GM12878 (cell line): ENCODE data around the gene OSCP1. TPM values are rescaled to one million over a fixed set of nuclear protein-coding genes. Genes with fewer than 3 reads are reported as not detected.

Source experiments
- CEBPZ ChIP-seq: fragments of 150-350 bp; IDR thresholded peaks from 2 replicates; pipeline ENCODE4 v1.6.1; 2016; ENCODE audit warnings: low read depth, low read length
- POLR2A ChIP-seq: IDR thresholded peaks from 2 replicates; pipeline ENCODE4 v1.6.1; 2011; ENCODE audit warnings: low read depth, mild to moderate bottlenecking, low read length
- POU2F2 ChIP-seq: IDR thresholded peaks from 3 replicates; pipeline ENCODE4 v1.6.1; 2011; ENCODE audit warnings: low read depth, mild to moderate bottlenecking, low read length, borderline replicate concordance
- polyA plus RNA-seq, 11 experiments: library from polyadenylated mRNA; depleted of rRNA in 4 of 11; unstranded in 6 of 11; stranded (reverse) in 5 of 11; fragments of >200 nt; fragmentation: Nextera tagmentation in 4 of 11; fragmentation: Illumina TruSeq in 1 of 11; extraction: Ambion mirVana in 4 of 11; extraction: Trizol in 1 of 11; gene quantifications; 1 replicate in 1 of 11; 2 replicates in 10 of 11; pipeline versions ENCODE4 v1.2.1 to v1.2.3, GENCODE V29; 2011 to 2016; ENCODE audit warnings: inconsistent platforms in 2 of 11, missing spikeins in 2 of 11, low read depth in 1 of 11
- total RNA-seq, 4 experiments: library from RNA; depleted of rRNA in 3 of 4; stranded (reverse); fragments of >200 nt in 3 of 4; fragmentation: Illumina TruSeq in 1 of 4; extraction: Trizol in 1 of 4; gene quantifications; 2 replicates each; pipeline versions ENCODE4 v1.2.1 to v1.2.3, GENCODE V29; 2013 to 2021
- TF ChIP-seq, protein P1 (sequence below): fragments of 450-650 bp; IDR thresholded peaks from 2 replicates; pipeline ENCODE4 v1.6.1; 2016; ENCODE audit warnings: mild to moderate bottlenecking, moderate library complexity, borderline replicate concordance
- TF ChIP-seq, protein P2 (sequence below): IDR thresholded peaks from 2 replicates; pipeline ENCODE4 v1.6.1; 2012; ENCODE audit warnings: low read depth, low read length, improper control_type of control experiment

The OSCP1 gene
- total and polyA plus RNA-seq, 10 of the 15 experiments (the other 5 are each of a cell fraction or from before 2014, with no cell fraction given), result 1.8 to 5.9 (median 3.0) TPM

DNA sequence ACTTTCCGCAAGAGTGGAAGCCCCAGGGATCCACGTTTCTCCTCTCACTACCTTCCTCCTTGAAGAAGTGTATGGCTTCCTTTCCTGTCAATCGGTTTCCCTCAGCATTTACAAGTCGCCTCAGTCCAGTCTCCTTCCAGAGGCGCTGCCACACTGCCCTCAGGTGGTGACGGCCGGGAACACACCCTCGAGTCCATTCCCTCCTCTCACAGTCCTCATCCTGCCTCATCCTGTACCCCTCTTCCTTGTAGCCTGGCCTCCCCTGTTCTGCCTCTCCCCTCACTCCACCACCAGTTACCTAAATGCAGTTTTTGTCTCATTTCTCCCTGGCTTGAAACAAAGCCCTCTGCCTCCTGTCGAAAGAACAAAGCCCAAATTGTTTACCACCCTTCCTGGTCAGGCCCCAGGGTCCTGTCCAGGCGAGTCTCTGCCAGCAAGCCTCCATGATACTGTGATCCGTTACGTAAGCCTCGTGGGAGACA, 29.4 kb downstream of the OSCP1 start (continued):
- TF ChIP-seq, protein P1, sequence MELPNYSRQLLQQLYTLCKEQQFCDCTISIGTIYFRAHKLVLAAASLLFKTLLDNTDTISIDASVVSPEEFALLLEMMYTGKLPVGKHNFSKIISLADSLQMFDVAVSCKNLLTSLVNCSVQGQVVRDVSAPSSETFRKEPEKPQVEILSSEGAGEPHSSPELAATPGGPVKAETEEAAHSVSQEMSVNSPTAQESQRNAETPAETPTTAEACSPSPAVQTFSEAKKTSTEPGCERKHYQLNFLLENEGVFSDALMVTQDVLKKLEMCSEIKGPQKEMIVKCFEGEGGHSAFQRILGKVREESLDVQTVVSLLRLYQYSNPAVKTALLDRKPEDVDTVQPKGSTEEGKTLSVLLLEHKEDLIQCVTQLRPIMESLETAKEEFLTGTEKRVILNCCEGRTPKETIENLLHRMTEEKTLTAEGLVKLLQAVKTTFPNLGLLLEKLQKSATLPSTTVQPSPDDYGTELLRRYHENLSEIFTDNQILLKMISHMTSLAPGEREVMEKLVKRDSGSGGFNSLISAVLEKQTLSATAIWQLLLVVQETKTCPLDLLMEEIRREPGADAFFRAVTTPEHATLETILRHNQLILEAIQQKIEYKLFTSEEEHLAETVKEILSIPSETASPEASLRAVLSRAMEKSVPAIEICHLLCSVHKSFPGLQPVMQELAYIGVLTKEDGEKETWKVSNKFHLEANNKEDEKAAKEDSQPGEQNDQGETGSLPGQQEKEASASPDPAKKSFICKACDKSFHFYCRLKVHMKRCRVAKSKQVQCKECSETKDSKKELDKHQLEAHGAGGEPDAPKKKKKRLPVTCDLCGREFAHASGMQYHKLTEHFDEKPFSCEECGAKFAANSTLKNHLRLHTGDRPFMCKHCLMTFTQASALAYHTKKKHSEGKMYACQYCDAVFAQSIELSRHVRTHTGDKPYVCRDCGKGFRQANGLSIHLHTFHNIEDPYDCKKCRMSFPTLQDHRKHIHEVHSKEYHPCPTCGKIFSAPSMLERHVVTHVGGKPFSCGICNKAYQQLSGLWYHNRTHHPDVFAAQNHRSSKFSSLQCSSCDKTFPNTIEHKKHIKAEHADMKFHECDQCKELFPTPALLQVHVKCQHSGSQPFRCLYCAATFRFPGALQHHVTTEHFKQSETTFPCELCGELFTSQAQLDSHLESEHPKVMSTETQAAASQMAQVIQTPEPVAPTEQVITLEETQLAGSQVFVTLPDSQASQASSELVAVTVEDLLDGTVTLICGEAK, result no peak
- TF ChIP-seq POU2F2, result peak; percentile 62; the same call in 1 of the 3 replicates
- TF ChIP-seq POLR2A, result no peak
- TF ChIP-seq, protein P2, sequence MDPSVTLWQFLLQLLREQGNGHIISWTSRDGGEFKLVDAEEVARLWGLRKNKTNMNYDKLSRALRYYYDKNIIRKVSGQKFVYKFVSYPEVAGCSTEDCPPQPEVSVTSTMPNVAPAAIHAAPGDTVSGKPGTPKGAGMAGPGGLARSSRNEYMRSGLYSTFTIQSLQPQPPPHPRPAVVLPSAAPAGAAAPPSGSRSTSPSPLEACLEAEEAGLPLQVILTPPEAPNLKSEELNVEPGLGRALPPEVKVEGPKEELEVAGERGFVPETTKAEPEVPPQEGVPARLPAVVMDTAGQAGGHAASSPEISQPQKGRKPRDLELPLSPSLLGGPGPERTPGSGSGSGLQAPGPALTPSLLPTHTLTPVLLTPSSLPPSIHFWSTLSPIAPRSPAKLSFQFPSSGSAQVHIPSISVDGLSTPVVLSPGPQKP, result no peak
- no peak for TF ChIP-seq CEBPZ
